ENCODE measurements around the gene SLC22A5. TPM values are rescaled to one million over a fixed set of nuclear protein-coding genes. Genes with fewer than 3 reads are reported as not detected.

The SLC22A5 gene
- polyA plus RNA-seq, 2 of the 4 experiments (the other 2 are of a cell fraction) = 27.4 to 35.3 TPM

GRCh38 chr5:132319975-132320374, 49.5 kb upstream of the SLC22A5 start:
- no peaks in the 10 kb centered on the region for H3K9me3 ChIP-seq
- no peak for TF ChIP-seq EHF (CRISPR knock-in tag; IDR thresholded peaks at IDR 0.05)
- TF ChIP-seq NPAS2 (CRISPR knock-in tag; IDR thresholded peaks at IDR 0.05; ENCODE audit: borderline replicate concordance) = no peak
- TF ChIP-seq, protein P1, sequence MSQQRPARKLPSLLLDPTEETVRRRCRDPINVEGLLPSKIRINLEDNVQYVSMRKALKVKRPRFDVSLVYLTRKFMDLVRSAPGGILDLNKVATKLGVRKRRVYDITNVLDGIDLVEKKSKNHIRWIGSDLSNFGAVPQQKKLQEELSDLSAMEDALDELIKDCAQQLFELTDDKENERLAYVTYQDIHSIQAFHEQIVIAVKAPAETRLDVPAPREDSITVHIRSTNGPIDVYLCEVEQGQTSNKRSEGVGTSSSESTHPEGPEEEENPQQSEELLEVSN (IDR thresholded peaks at IDR 0.05; ENCODE audit: borderline replicate concordance, low read depth) = no peak
- no peak for TF ChIP-seq CHD2 (IDR thresholded peaks at IDR 0.05; ENCODE audit: low read length, partially characterized antibody)
- TF ChIP-seq POLR2AphosphoS2 (conservative IDR thresholded peaks at IDR 0.05; ENCODE audit: low read length) = no peak
- no peak for TF ChIP-seq CHD4 (IDR thresholded peaks at IDR 0.05; ENCODE audit: borderline replicate concordance)
- TF ChIP-seq HES2 (IDR thresholded peaks at IDR 0.05) = no peak
- TF ChIP-seq ESRRA (IDR thresholded peaks at IDR 0.05; ENCODE audit: borderline replicate concordance, low read length) = no peak
- no peak for TF ChIP-seq HOXB13 (CRISPR knock-in tag; IDR thresholded peaks at IDR 0.05; ENCODE audit: low read depth)
- no peak for TF ChIP-seq CBX8 (IDR thresholded peaks at IDR 0.05)
- TF ChIP-seq EP300 (IDR thresholded peaks at IDR 0.05) = no peak
- no peak for TF ChIP-seq FOXS1 (CRISPR knock-in tag; IDR thresholded peaks at IDR 0.05)
- no peak overlapping the region for H3K4me3 ChIP-seq
- WGBS (ENCODE audit: missing lambda C conversion rate) = 90% methylated on average over 1 of the region's 1 CpG
- H3K4me2 ChIP-seq = no peak overlapping the region
- FAIRE-seq (no peak), ATAC-seq (no peak), DNase-seq (ENCODE audit: low read depth in 1 of 2, low spot score in 1 of 2) (no peak)
- POLR2A ChIA-PET = no interaction called here
- no peak overlapping the region for H3K27ac ChIP-seq
- CTCF ChIA-PET = interaction anchor here (1.0 to 1.5 kb wide), 3 partner anchors 16 to 82 kb away, joined by 3 to 4 read pairs (median 3); no protein-coding TSS in a partner anchor
- H3K4me1 ChIP-seq = peaks cover 6% of the 10 kb centered on the region; the same call in 1 of the 3 replicates

DNA sequence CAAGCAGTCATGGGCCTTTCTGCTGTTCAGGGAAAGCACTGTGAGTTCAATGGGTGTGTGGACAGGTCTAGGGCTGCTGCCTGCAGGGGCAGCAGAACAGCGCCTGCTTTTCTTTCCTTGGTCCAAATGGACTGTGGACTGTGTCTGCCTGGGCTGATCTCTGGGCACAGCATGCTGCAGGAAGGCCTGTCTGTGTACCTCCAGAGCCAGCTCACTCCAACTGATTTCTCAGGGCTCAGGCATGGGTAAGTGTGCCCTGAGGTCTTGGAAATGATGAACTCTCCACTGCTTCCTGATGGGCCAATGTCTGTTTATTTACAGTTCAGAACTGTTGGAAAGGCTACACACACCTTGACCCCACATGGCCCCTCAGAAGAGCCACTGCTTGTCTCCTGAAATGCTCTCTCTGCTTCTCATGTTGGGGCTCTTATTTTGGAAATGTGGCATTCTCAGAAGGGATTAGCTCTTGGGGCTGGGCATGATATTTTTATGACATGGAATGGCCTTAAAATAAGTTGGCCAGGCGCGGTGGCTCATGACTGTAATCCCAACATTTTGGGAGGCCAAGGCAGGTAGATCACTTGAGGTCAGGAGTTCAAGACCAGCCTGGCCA, 48.3 kb upstream of the SLC22A5 start:
- Histone ChIP-seq H3K4me3 (no peak overlapping the region), H3K9me3 (no peaks in the 10 kb centered on the region), H3K27ac (no peak overlapping the region), H3K4me1 (peaks cover 6% of the 10 kb centered on the region; the same call in 1 of the 3 replicates), H3K4me2 (no peak overlapping the region)
- POLR2A ChIA-PET = interaction anchor here (0.5 to 1.3 kb wide), 2 partner anchors 18 to 19 kb away, joined by 3 to 6 read pairs; no protein-coding TSS in a partner anchor
- ATAC-seq (peak in 1 of 2 experiments; percentile 63; a peak in 3 of 6 replicates), FAIRE-seq (no peak), DNase-seq (ENCODE audit: low read depth in 1 of 2, low spot score in 1 of 2) (no peak)
- CTCF ChIA-PET = interaction anchor here (1.0 kb wide), 1 partner anchor 83 kb away, joined by 4 read pairs; no protein-coding TSS in a partner anchor
- no peak for TF ChIP-seq NR3C1 (IDR thresholded peaks at IDR 0.05)
- WGBS (ENCODE audit: missing lambda C conversion rate) = 98% methylated on average over 3 of the region's 3 CpGs

DNA sequence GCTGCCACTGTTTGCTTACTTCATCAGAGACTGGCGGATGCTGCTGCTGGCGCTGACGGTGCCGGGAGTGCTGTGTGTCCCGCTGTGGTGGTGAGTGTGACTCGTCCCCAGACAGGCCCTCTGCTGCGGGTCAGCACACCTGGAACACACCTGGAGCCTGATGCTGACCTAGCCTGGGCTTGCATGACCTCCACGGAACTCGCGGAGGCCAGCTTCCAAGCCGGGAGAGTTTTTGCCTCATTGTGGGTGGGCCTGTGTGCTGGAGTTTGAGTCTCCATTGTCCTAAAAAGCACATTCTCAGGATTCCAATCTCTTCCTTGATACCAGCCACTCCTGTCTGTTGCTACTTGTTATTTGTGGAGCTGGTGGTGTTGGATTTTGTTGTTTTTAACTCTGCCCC, 47.2 kb upstream of the SLC22A5 start:
- no peak overlapping the region for H3K4me3 ChIP-seq
- POLR2A ChIA-PET = no interaction called here
- CTCF ChIA-PET = interaction anchor here (2.0 kb wide), 1 partner anchor 29 kb away, joined by 5 read pairs; no protein-coding TSS in a partner anchor
- no peak for DNase-seq (ENCODE audit: low read depth in 1 of 2, low spot score in 1 of 2)
- H3K27ac ChIP-seq = no peak overlapping the region
- peaks cover 6% of the 10 kb centered on the region; the same call in 2 of the 3 replicates for H3K4me1 ChIP-seq
- FAIRE-seq = no peak
- WGBS (ENCODE audit: missing lambda C conversion rate) = 86% methylated on average over 10 of the region's 11 CpGs
- no peak for ATAC-seq
- H3K4me2 ChIP-seq = no peak overlapping the region
- H3K9me3 ChIP-seq = no peaks in the 10 kb centered on the region
- no peak for TF ChIP-seq ZSCAN20 (CRISPR knock-in tag; IDR thresholded peaks at IDR 0.05)
- no peak for TF ChIP-seq HOXB13 (CRISPR knock-in tag; IDR thresholded peaks at IDR 0.05; ENCODE audit: low read depth)
- TF ChIP-seq TP53 (CRISPR knock-in tag; IDR thresholded peaks at IDR 0.05) = no peak
- TF ChIP-seq RAD21 (conservative IDR thresholded peaks at IDR 0.05 in 1 of 2, IDR thresholded peaks at IDR 0.05 in 1 of 2) = no peak
- TF ChIP-seq KDM1A (IDR thresholded peaks at IDR 0.05; ENCODE audit: low read depth) = no peak
- TF ChIP-seq NR3C1 (IDR thresholded peaks at IDR 0.05) = no peak
- TF ChIP-seq HOXB5 (CRISPR knock-in tag; IDR thresholded peaks at IDR 0.05) = no peak
- TF ChIP-seq TFCP2L1 (CRISPR knock-in tag; IDR thresholded peaks at IDR 0.05) = no peak
- TF ChIP-seq PBX3 (IDR thresholded peaks at IDR 0.05) = no peak
- TF ChIP-seq MYC (IDR thresholded peaks at IDR 0.05; ENCODE audit: borderline replicate concordance, low read length) = no peak
- TF ChIP-seq FOXS1 (CRISPR knock-in tag; IDR thresholded peaks at IDR 0.05) = no peak
- TF ChIP-seq HEYL (CRISPR knock-in tag; IDR thresholded peaks at IDR 0.05) = no peak
- TF ChIP-seq, protein P2, sequence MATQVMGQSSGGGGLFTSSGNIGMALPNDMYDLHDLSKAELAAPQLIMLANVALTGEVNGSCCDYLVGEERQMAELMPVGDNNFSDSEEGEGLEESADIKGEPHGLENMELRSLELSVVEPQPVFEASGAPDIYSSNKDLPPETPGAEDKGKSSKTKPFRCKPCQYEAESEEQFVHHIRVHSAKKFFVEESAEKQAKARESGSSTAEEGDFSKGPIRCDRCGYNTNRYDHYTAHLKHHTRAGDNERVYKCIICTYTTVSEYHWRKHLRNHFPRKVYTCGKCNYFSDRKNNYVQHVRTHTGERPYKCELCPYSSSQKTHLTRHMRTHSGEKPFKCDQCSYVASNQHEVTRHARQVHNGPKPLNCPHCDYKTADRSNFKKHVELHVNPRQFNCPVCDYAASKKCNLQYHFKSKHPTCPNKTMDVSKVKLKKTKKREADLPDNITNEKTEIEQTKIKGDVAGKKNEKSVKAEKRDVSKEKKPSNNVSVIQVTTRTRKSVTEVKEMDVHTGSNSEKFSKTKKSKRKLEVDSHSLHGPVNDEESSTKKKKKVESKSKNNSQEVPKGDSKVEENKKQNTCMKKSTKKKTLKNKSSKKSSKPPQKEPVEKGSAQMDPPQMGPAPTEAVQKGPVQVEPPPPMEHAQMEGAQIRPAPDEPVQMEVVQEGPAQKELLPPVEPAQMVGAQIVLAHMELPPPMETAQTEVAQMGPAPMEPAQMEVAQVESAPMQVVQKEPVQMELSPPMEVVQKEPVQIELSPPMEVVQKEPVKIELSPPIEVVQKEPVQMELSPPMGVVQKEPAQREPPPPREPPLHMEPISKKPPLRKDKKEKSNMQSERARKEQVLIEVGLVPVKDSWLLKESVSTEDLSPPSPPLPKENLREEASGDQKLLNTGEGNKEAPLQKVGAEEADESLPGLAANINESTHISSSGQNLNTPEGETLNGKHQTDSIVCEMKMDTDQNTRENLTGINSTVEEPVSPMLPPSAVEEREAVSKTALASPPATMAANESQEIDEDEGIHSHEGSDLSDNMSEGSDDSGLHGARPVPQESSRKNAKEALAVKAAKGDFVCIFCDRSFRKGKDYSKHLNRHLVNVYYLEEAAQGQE (IDR thresholded peaks at IDR 0.05) = no peak
- TF ChIP-seq RNF2 (IDR thresholded peaks at IDR 0.05; ENCODE audit: borderline replicate concordance, low read depth) = no peak
- TF ChIP-seq ZNF302 (CRISPR knock-in tag; IDR thresholded peaks at IDR 0.05) = no peak
- no peak for TF ChIP-seq ZFP36 (IDR thresholded peaks at IDR 0.05; ENCODE audit: borderline replicate concordance, partially characterized antibody)
- no peak for TF ChIP-seq HES2 (IDR thresholded peaks at IDR 0.05)
- TF ChIP-seq EHMT2 (IDR thresholded peaks at IDR 0.05; ENCODE audit: low read depth) = no peak
- TF ChIP-seq MAX (IDR thresholded peaks at IDR 0.05) = no peak
